HCT116 (cell line): ENCODE results near the gene DLK1. TPM values are rescaled to one million over a fixed set of nuclear protein-coding genes. Genes with fewer than 3 reads are reported as not detected.

ENCODE experiments used
- ATAC-seq: fragments of 200-7000 bp; cut with Tn5 transposase; 2 replicates; pipeline ENCODE4 v1.9.1; 2020; ENCODE audit warnings: mild to moderate bottlenecking, moderate library complexity
- BruUV-seq: library from RNA; stranded (reverse); fragments of 400-500 nt; replicated peaks from 2 replicates; lab custom pipeline; 2021; lab: Mats Ljungman, UMichigan
- CTCF ChIA-PET: fragments of 300-600 bp; sonication (Branson Sonifier 250); formaldehyde crosslinking; loops from one replicate; lab custom pipeline; 2021; ENCODE audit warnings: antibody characterized with exemption; lab: Charles Lee
- POLR2A ChIA-PET: fragments of 300-600, 350-600 bp; sonication (Branson Sonifier 250); formaldehyde crosslinking; loops from one replicate; lab custom pipeline; 2021; ENCODE audit warnings: antibody characterized with exemption; lab: Charles Lee
- RAD21 ChIA-PET, 2 experiments: fragments of 300-600 bp; sonication (Branson Sonifier 250); formaldehyde crosslinking; loops; one replicate each; lab custom pipeline; 2023; ENCODE audit warnings: low total read pairs in 2 of 2; ENCODE audit not compliant: uncharacterized antibody in 2 of 2, unreplicated experiment in 2 of 2, low non-redundant PET in 1 of 2; lab: Charles Lee
- DNase-seq: peaks from one replicate; pipeline ENCODE4 v3.0.0-alpha.2; 2010; ENCODE audit warnings: low read depth, low spot score
- H2AFZ ChIP-seq: fragments of 200-600 bp; shearing (Covaris generic), sonication (generic); 2 replicates; pipeline ENCODE4 v1.6.1; 2017; ENCODE audit warnings: low read depth, mixed run types, mixed read lengths, antibody characterized with exemption, low read length; ENCODE audit not compliant: poor library complexity, severe bottlenecking
- H3K27ac ChIP-seq: 2 replicates; pipeline ENCODE4 v1.5.1; 2012; ENCODE audit warnings: low read depth, low read length
- H3K27me3 ChIP-seq: fragments of 200-600 bp; sonication (generic); 2 replicates; pipeline ENCODE4 v1.6.1; 2016; ENCODE audit warnings: mixed run types, low read length, mixed read lengths; ENCODE audit not compliant: insufficient read depth
- H3K36me3 ChIP-seq, 2 experiments: fragments of 200-500 bp in 1 of 2; fragments of 200-600 bp in 1 of 2; sonication (Bioruptor generic) in 1 of 2; sonication (generic) in 1 of 2; 2 replicates each; pipeline versions ENCODE4 v1.5.1 to v1.6.1; 2014 to 2016; ENCODE audit warnings: low read length in 2 of 2, inconsistent platforms in 1 of 2, mixed read lengths in 1 of 2, mixed run types in 1 of 2; ENCODE audit not compliant: insufficient read depth in 2 of 2, control insufficient read depth in 1 of 2
- H3K4me1 ChIP-seq, 2 experiments: fragments of 200-600 bp in 1 of 2; sonication (generic) in 1 of 2; 2 replicates each; pipeline versions ENCODE4 v1.5.1 to v1.6.1; 2012 to 2017; ENCODE audit warnings: low read length in 2 of 2, inconsistent platforms in 1 of 2, mild to moderate bottlenecking in 1 of 2, mixed read lengths in 1 of 2, mixed run types in 1 of 2, moderate library complexity in 1 of 2; ENCODE audit not compliant: insufficient read depth in 2 of 2, control insufficient read depth in 1 of 2
- H3K4me2 ChIP-seq: fragments of 200-600 bp; sonication (generic); 2 replicates; pipeline ENCODE4 v1.6.1; 2017; ENCODE audit warnings: mixed run types, low read length, mixed read lengths
- H3K4me3 ChIP-seq, 2 experiments: fragments of 200-600 bp in 1 of 2; sonication (generic) in 1 of 2; replicated peaks in 1 of 2; 2 replicates each; pipeline ENCODE4 v1.5.1; 2011 to 2016; ENCODE audit warnings: low read length in 2 of 2, control low read depth in 1 of 2, low read depth in 1 of 2, mild to moderate bottlenecking in 1 of 2, mixed read lengths in 1 of 2, mixed run types in 1 of 2
- H3K79me2 ChIP-seq: fragments of 200-600 bp; sonication (generic); 2 replicates; pipeline ENCODE4 v1.6.1; 2017; ENCODE audit warnings: mild to moderate bottlenecking, mixed run types, low read length, moderate library complexity, mixed read lengths; ENCODE audit not compliant: insufficient read depth
- H3K9ac ChIP-seq: fragments of 200-600 bp; sonication (generic); 2 replicates; pipeline ENCODE4 v1.6.1; 2016; ENCODE audit warnings: low read length, mixed read lengths
- H3K9me2 ChIP-seq: fragments of 200-600 bp; sonication (generic), shearing (Covaris generic); 2 replicates; pipeline ENCODE4 v1.6.1; 2017; ENCODE audit warnings: mixed run types, mild to moderate bottlenecking, moderate library complexity; ENCODE audit not compliant: insufficient read depth
- H3K9me3 ChIP-seq, 2 experiments: fragments of 200-500 bp in 1 of 2; fragments of 200-600 bp in 1 of 2; sonication (Bioruptor generic) in 1 of 2; sonication (generic) in 1 of 2; 2 replicates each; pipeline ENCODE4 v1.6.1; 2014 to 2017; ENCODE audit warnings: low read length in 2 of 2, mixed read lengths in 2 of 2, inconsistent platforms in 1 of 2, low read depth in 1 of 2, mild to moderate bottlenecking in 1 of 2, mixed run types in 1 of 2, moderate library complexity in 1 of 2; ENCODE audit not compliant: control insufficient read depth in 1 of 2, insufficient read depth in 1 of 2
- H4K20me1 ChIP-seq: fragments of 200-600 bp; sonication (generic), shearing (Covaris generic); 2 replicates; pipeline ENCODE4 v1.6.1; 2017; ENCODE audit warnings: mixed run types, mild to moderate bottlenecking, moderate library complexity; ENCODE audit not compliant: insufficient read depth
- EGR1 ChIP-seq: IDR thresholded peaks from 2 replicates; pipeline ENCODE4 v1.6.1; 2012; ENCODE audit warnings: low read depth
- ELF1 ChIP-seq: IDR thresholded peaks from 2 replicates; pipeline ENCODE4 v1.6.1; 2012; ENCODE audit warnings: low read depth, borderline replicate concordance
- EZH2 ChIP-seq: fragments of 200-600 bp; sonication (generic); IDR thresholded peaks from 2 replicates; pipeline ENCODE4 v1.6.1; 2017; ENCODE audit warnings: antibody characterized with exemption, mixed run types
- EZH2phosphoT487 ChIP-seq: fragments of 200-600 bp; IDR thresholded peaks from 2 replicates; pipeline ENCODE4 v1.6.1; 2018; ENCODE audit warnings: antibody characterized with exemption, borderline replicate concordance
- POLR2A ChIP-seq: IDR thresholded peaks from 2 replicates; pipeline ENCODE4 v1.7.0; 2011; ENCODE audit warnings: borderline replicate concordance; ENCODE audit not compliant: insufficient read depth, insufficient read length; ENCODE audit errors: extremely low read depth
- RAD21 ChIP-seq: IDR thresholded peaks from 2 replicates; pipeline ENCODE4 v1.6.1; 2012; ENCODE audit warnings: low read depth, mild to moderate bottlenecking
- SIN3A ChIP-seq: IDR thresholded peaks from 2 replicates; pipeline ENCODE4 v1.6.1; 2012; ENCODE audit warnings: low read depth
- SP1 ChIP-seq: IDR thresholded peaks from 2 replicates; pipeline ENCODE4 v1.6.1; 2012; ENCODE audit warnings: low read depth
- TCF7L2 ChIP-seq: IDR thresholded peaks from 2 replicates; pipeline ENCODE4 v1.7.0; 2011; ENCODE audit warnings: borderline replicate concordance, inconsistent platforms; ENCODE audit not compliant: insufficient read depth, insufficient read length; ENCODE audit errors: extremely low read depth
- intact Hi-C: fragments of 100-400 bp; cut with micrococcal nuclease; formaldehyde crosslinking; loops from 2 replicates; pipeline ENCODE4 v1.10.0; 2022
- total RNA-seq: library from RNA; stranded (reverse); gene quantifications from one replicate; pipeline ENCODE4 v1.2.1, GENCODE V29; 2021; ENCODE audit not compliant: unreplicated experiment
- TF ChIP-seq, protein P1 (sequence below): IDR thresholded peaks from 2 replicates; pipeline ENCODE4 v1.6.1; 2012

DLK1 gene
- total RNA-seq, 1 experiment from 2014 or later: 1.5 TPM

DNA sequence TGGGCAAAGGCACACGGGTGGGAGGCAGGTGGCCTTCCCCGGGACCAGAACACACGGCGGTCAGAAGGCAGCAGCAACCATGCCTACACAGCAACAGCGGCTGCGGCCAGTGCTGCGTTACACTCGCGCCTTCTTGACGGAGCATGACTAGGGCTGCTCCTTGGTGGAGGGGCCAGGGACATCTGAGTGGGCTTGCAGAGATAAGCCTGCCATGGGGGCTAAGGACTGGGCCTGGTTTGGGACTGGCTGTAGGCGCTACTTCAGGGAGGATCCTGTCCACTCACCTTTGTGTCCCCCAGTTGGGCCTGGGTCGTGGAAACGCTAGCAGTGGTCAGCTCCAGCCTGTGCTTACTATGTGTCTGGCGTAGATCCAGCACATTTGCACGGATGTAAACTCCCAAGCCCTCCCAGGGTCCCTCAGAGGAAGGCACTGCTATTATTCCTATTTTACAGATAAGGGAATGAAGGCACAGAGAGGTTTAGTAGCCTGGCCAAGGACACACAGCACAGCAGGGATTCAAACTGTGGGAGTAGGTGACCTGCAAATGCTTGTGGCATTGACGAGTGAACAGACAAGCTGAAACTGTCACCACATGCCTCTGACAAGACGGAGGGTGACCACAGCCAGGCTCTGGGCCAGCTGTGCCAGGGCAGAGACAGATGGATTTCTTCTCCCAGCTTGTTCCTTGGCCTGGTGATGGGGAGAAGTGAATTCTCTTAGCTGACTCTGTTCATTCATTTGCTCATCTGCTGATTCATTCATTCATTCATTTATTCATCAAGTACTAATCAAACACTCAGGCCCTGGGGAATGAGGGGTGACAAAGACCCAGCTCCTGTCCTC is 31.9 kb upstream of the DLK1 start:
- intact Hi-C loops: no loop called here
- H3K27me3 ChIP-seq: no peaks in the 10 kb centered on the region
- no peaks in the 10 kb centered on the region for H3K9me2 ChIP-seq
- H3K27ac ChIP-seq: peak overlapping the region; percentile 92; the same call in 1 of the 2 replicates
- ATAC-seq (no peak), DNase-seq (no peak)
- 0 out of 4 replicates have a peak, but pooled peaks cover 0 to 3% of the 10 kb centered on the region in 2 experiments for H3K36me3 ChIP-seq
- no peaks in the 10 kb centered on the region for H3K9me3 ChIP-seq
- no peak overlapping the region for H3K4me2 ChIP-seq
- ChIA-PET CTCF (no interaction called here), RAD21 (no interaction called here), POLR2A (no interaction called here)
- H3K79me2 ChIP-seq: peaks cover 18% of the 10 kb centered on the region; the same call in 1 of the 2 replicates
- H4K20me1 ChIP-seq: no peaks in the 10 kb centered on the region
- no TSS peak for BruUV-seq
- no peak overlapping the region for H3K9ac ChIP-seq
- H3K4me3 ChIP-seq: no peak overlapping the region
- TF ChIP-seq EZH2phosphoT487: no peak
- TF ChIP-seq TCF7L2: no peak
- TF ChIP-seq SIN3A: no peak
- no peak for TF ChIP-seq EGR1
- TF ChIP-seq SP1: no peak
- TF ChIP-seq, protein P1, sequence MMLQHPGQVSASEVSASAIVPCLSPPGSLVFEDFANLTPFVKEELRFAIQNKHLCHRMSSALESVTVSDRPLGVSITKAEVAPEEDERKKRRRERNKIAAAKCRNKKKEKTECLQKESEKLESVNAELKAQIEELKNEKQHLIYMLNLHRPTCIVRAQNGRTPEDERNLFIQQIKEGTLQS: no peak
- TF ChIP-seq EZH2: no peak
- no peak for TF ChIP-seq RAD21
- TF ChIP-seq ELF1: no peak
- no peak for TF ChIP-seq POLR2A
- H3K4me1 ChIP-seq: peaks cover 39 to 65% of the 10 kb centered on the region in 2 experiments
- no peak overlapping the region for H2AFZ ChIP-seq

DNA sequence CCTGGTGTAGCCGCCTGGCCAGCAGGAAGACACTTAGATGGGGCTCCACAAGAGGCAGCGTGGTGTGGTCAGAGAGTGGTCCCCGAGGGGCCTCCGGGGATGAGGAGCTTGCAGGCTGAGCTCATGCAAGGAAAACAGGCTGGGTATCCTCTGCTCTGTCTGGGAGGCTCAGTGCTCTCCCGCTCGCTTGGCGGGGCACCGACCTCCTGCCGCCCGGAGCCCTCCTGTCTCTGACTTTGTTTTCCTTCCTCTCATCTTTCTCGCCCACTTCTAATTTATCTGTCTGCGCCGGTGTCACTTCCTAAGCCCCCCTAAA is 31.3 kb upstream of the DLK1 start:
- H4K20me1 ChIP-seq: no peaks in the 10 kb centered on the region
- RAD21 ChIA-PET: no interaction called here
- peaks cover 39 to 60% of the 10 kb centered on the region in 2 experiments for H3K4me1 ChIP-seq
- no peak overlapping the region for H3K9ac ChIP-seq
- peaks cover 18% of the 10 kb centered on the region; the same call in 1 of the 2 replicates for H3K79me2 ChIP-seq
- POLR2A ChIA-PET: no interaction called here
- no peak for TF ChIP-seq SP1
- TF ChIP-seq, all 23 proteins: peak for 0
- Histone ChIP-seq H2AFZ (no peak overlapping the region), H3K9me3 (no peaks in the 10 kb centered on the region), H3K36me3 (0 out of 4 replicates have a peak, but pooled peaks cover 0 to 3% of the 10 kb centered on the region in 2 experiments), H3K9me2 (no peaks in the 10 kb centered on the region), H3K27me3 (no peaks in the 10 kb centered on the region), H3K4me2 (no peak overlapping the region), H3K4me3 (no peak overlapping the region), H3K27ac (no peak overlapping the region)
- intact Hi-C loops: no loop called here
- CTCF ChIA-PET: no interaction called here
- BruUV-seq: no TSS peak
- ATAC-seq (no peak), DNase-seq (no peak)
